Adrenal gland (tissue), 5 donors: ENCODE measurements around the gene SOS1.

Source experiments
- POLR2A ChIP-seq, 2 donors: fragments of 450-650 bp; IDR thresholded peaks; one replicate each; pipeline ENCODE4 v1.6.1; 2017; ENCODE audit warnings: antibody characterized with exemption in 2 of 2, mild to moderate bottlenecking in 2 of 2, moderate library complexity in 1 of 2
- TF ChIP-seq, protein P1 (sequence below), 6 experiments: fragments of 450-650 bp in 4 of 6; fragments of 200-600 bp in 2 of 6; sonication (generic) in 1 of 6; IDR thresholded peaks; 1 replicate in 5 of 6; 2 replicates in 1 of 6; pipeline versions ENCODE4 v1.5.1 to v1.8.0; 2016 to 2021; ENCODE audit warnings: antibody characterized with exemption in 6 of 6, mild to moderate bottlenecking in 2 of 6, moderate library complexity in 1 of 6
- donor health status: DM: no; HTN: no; CAD: no.

DNA sequence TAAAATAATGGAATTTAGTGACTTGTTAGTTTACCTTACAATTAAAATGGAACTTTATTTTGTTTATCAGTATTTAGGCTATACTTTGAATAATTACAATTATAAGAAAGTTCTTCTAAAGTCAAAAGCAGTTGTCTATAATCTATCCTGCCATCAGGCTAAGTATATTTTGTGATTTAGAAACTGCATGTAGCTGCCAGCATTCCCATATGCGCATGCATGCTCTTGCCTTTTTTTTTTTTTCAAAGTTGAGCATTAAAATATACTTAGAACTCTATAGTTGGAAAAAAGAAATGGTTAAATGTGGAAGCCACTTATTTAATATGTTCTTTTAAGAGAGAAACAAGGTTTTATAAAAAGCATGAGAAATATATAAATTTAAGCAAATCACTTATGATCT is 132.1 kb downstream of the SOS1 start:
- TF ChIP-seq, protein P1, sequence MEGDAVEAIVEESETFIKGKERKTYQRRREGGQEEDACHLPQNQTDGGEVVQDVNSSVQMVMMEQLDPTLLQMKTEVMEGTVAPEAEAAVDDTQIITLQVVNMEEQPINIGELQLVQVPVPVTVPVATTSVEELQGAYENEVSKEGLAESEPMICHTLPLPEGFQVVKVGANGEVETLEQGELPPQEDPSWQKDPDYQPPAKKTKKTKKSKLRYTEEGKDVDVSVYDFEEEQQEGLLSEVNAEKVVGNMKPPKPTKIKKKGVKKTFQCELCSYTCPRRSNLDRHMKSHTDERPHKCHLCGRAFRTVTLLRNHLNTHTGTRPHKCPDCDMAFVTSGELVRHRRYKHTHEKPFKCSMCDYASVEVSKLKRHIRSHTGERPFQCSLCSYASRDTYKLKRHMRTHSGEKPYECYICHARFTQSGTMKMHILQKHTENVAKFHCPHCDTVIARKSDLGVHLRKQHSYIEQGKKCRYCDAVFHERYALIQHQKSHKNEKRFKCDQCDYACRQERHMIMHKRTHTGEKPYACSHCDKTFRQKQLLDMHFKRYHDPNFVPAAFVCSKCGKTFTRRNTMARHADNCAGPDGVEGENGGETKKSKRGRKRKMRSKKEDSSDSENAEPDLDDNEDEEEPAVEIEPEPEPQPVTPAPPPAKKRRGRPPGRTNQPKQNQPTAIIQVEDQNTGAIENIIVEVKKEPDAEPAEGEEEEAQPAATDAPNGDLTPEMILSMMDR (IDR thresholded peaks at IDR 0.05), result no peak
- no peak for TF ChIP-seq POLR2A (IDR thresholded peaks at IDR 0.05)
